ENCODE data around the gene NADSYN1. TPM values are rescaled to one million over a fixed set of nuclear protein-coding genes. Genes with fewer than 3 reads are reported as not detected.
"Not testable (repeated sequence)": the region's sequence is repeated elsewhere in the genome, so short reads cannot be mapped to it uniquely, and the experiment has no call there.

Gene NADSYN1
- total and polyA plus RNA-seq, 5 donors from 2014 or later = 35.1 to 151 (median 42.4) TPM

DNA sequence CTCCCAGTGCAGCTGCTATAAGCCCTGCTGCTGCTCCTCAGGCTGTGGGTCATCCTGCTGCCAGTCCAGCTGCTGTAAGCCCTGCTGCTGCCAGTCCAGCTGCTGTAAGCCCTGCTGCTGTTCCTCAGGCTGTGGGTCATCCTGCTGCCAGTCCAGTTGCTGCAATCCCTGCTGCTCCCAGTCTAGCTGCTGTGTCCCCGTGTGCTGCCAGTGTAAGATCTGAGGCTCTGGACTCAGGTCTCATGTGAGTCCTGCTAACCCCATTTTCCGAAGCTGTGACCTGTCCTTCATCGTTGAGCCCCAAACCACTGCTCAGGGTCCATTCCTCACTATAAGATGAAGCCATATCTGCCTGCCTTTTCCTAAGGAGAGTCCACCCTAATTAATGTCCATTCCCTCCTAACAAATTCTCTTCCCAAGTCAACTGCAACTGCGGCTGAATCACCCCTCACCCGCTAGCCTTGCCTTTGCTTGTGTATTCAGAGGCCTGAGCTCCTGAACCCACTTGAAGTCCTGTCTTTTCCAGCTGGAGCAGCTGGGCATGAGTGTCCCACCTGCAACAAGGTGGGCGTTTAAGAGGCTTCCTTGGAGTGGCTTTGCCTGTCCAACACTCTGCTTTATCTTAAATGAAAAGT, 74.7 kb downstream of the NADSYN1 start:
- H3K27me3 ChIP-seq (ENCODE audit: control insufficient read depth, insufficient read depth, low read length) = no peaks in the 10 kb centered on the region
- Mint-ChIP-seq H3K36me3 (no peaks in the 10 kb centered on the region), H3K4me1 (no peaks in the 10 kb centered on the region), H3K27me3 (peaks cover 4% of the 10 kb centered on the region), H3K27ac (peak overlapping the region in 1 of 3 donors; percentile 41), H3K9me3 (peaks cover 0 to 2% (median 0%) of the 10 kb centered on the region in 7 donors), H3K4me3 (no peak overlapping the region)
- no peak for DNase-seq
- no peaks in the 10 kb centered on the region for H3K9me3 ChIP-seq (ENCODE audit: control insufficient read depth in 2 of 2, low read length in 2 of 2)
- no peak overlapping the region for H3K4me3 ChIP-seq (ENCODE audit: low read depth, low read length)
- no peak overlapping the region for H3K27ac ChIP-seq (ENCODE audit: insufficient read depth, low read length, poor library complexity, severe bottlenecking)
- no peaks in the 10 kb centered on the region for H3K36me3 ChIP-seq (ENCODE audit: control insufficient read depth, insufficient read depth, low read length)
- H3K4me1 ChIP-seq (ENCODE audit: control insufficient read depth, insufficient read depth, low read length, poor library complexity, severe bottlenecking) = no peaks in the 10 kb centered on the region
- no peak for ATAC-seq (ENCODE audit: low read depth in 2 of 2)

- no peak overlapping the region for H3K4me3 Mint-ChIP-seq
These were observed 77.6 kb downstream of the NADSYN1 start for GRCh38 chr11:71530602-71531001.

DNA sequence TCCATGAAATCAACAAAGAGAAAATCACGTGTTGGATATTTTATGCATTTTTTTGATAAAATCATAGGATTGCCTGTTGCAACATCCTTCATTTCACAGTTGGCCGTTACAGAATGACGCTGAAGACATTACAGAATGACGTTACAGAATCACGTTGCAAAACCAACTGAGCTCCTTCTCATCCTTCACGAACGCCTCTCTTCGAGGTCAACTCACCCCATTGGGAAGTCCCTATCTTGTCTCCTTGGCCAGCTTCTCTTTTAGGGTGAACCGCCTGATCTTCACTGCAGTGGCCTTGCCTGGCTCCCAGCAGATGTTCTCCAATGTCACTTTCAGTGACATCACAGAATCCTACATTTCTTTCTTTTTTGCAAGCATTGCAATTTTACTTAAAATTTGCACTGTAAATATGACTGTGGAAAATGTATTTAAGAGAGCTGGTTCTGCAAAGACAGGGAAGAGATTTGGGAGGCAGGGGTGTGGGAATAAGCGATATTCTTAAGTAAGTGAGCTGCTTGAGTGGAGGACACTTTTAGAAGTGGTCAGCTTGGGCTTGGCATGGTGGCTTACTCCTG, 79.1 kb downstream of the NADSYN1 start:
- H3K36me3 ChIP-seq (ENCODE audit: control insufficient read depth, insufficient read depth, low read length) = no peaks in the 10 kb centered on the region
- H3K4me3 ChIP-seq (ENCODE audit: low read depth, low read length) = no peak overlapping the region
- H3K9me3 ChIP-seq (ENCODE audit: control insufficient read depth in 2 of 2, low read length in 2 of 2) = no peaks in the 10 kb centered on the region
- DNase-seq (no peak), ATAC-seq (ENCODE audit: low read depth in 2 of 2) (no peak)
- no peak overlapping the region for H3K27ac ChIP-seq (ENCODE audit: insufficient read depth, low read length, poor library complexity, severe bottlenecking)
- H3K27me3 Mint-ChIP-seq = peaks cover 4% of the 10 kb centered on the region
- no peaks in the 10 kb centered on the region for H3K36me3 Mint-ChIP-seq
- no peaks in the 10 kb centered on the region for H3K4me1 ChIP-seq (ENCODE audit: control insufficient read depth, insufficient read depth, low read length, poor library complexity, severe bottlenecking)
- H3K27ac Mint-ChIP-seq = no peak overlapping the region
- no peaks in the 10 kb centered on the region for H3K27me3 ChIP-seq (ENCODE audit: control insufficient read depth, insufficient read depth, low read length)
- H3K4me3 Mint-ChIP-seq = no peak overlapping the region
- no peaks in the 10 kb centered on the region for H3K9me3 Mint-ChIP-seq
- H3K4me1 Mint-ChIP-seq = no peaks in the 10 kb centered on the region

More at GRCh38 chr11:71530602-71531001, 77.6 kb downstream of the NADSYN1 start:
- no peaks in the 10 kb centered on the region for H3K4me1 ChIP-seq (ENCODE audit: control insufficient read depth, insufficient read depth, low read length, poor library complexity, severe bottlenecking)
- ATAC-seq (ENCODE audit: low read depth in 2 of 2) (no peak), DNase-seq (no peak)
- peaks cover 4% of the 10 kb centered on the region for H3K27me3 Mint-ChIP-seq
- H3K4me3 ChIP-seq (ENCODE audit: low read depth, low read length) = no peak overlapping the region
- no peaks in the 10 kb centered on the region for H3K27me3 ChIP-seq (ENCODE audit: control insufficient read depth, insufficient read depth, low read length)
- no peaks in the 10 kb centered on the region for H3K9me3 Mint-ChIP-seq
- H3K27ac Mint-ChIP-seq = no peak overlapping the region
- no peaks in the 10 kb centered on the region for H3K4me1 Mint-ChIP-seq
- H3K9me3 ChIP-seq (ENCODE audit: control insufficient read depth in 2 of 2, low read length in 2 of 2) = no peaks in the 10 kb centered on the region
- H3K27ac ChIP-seq (ENCODE audit: insufficient read depth, low read length, poor library complexity, severe bottlenecking) = no peak overlapping the region
- H3K36me3 ChIP-seq (ENCODE audit: control insufficient read depth, insufficient read depth, low read length) = no peaks in the 10 kb centered on the region
- H3K36me3 Mint-ChIP-seq = no peaks in the 10 kb centered on the region

GRCh38 chr11:71534711-71535608, 82.0 kb downstream of the NADSYN1 start:
- ATAC-seq (ENCODE audit: low read depth in 2 of 2); H3K27ac Mint-ChIP-seq; H3K27ac ChIP-seq (ENCODE audit: insufficient read depth, low read length, poor library complexity, severe bottlenecking); H3K36me3 ChIP-seq (ENCODE audit: control insufficient read depth, insufficient read depth, low read length); H3K9me3 ChIP-seq (ENCODE audit: control insufficient read depth in 2 of 2, low read length in 2 of 2); H3K4me1 ChIP-seq (ENCODE audit: control insufficient read depth, insufficient read depth, low read length, poor library complexity, severe bottlenecking); H3K4me3 Mint-ChIP-seq; H3K4me1 Mint-ChIP-seq; H3K27me3 ChIP-seq (ENCODE audit: control insufficient read depth, insufficient read depth, low read length); H3K9me3 Mint-ChIP-seq; H3K36me3 Mint-ChIP-seq; H3K4me3 ChIP-seq (ENCODE audit: low read depth, low read length); DNase-seq; H3K27me3 Mint-ChIP-seq: not testable (repeated sequence)

GRCh38 chr11:71535825-71536224, 82.8 kb downstream of the NADSYN1 start:
- no peaks in the 10 kb centered on the region for H3K4me1 ChIP-seq (ENCODE audit: control insufficient read depth, insufficient read depth, low read length, poor library complexity, severe bottlenecking)
- peaks cover 0 to 2% of the 10 kb centered on the region in 2 experiments for H3K9me3 ChIP-seq (ENCODE audit: control insufficient read depth in 2 of 2, low read length in 2 of 2)
- DNase-seq (no peak), ATAC-seq (ENCODE audit: low read depth in 2 of 2) (no peak)
- no peaks in the 10 kb centered on the region for H3K27me3 ChIP-seq (ENCODE audit: control insufficient read depth, insufficient read depth, low read length)
- Mint-ChIP-seq H3K27me3 (peaks cover 1% of the 10 kb centered on the region), H3K4me3 (no peak overlapping the region), H3K27ac (no peak overlapping the region), H3K36me3 (peaks cover 3% of the 10 kb centered on the region), H3K4me1 (no peaks in the 10 kb centered on the region), H3K9me3 (peaks cover 0 to 3% (median 0%) of the 10 kb centered on the region in 7 donors)
- H3K36me3 ChIP-seq (ENCODE audit: control insufficient read depth, insufficient read depth, low read length) = no peaks in the 10 kb centered on the region
- no peak overlapping the region for H3K27ac ChIP-seq (ENCODE audit: insufficient read depth, low read length, poor library complexity, severe bottlenecking)
- no peak overlapping the region for H3K4me3 ChIP-seq (ENCODE audit: low read depth, low read length)

- Histone ChIP-seq H3K27me3 (ENCODE audit: control insufficient read depth, insufficient read depth, low read length) (no peaks in the 10 kb centered on the region), H3K4me1 (ENCODE audit: control insufficient read depth, insufficient read depth, low read length, poor library complexity, severe bottlenecking) (no peaks in the 10 kb centered on the region), H3K36me3 (ENCODE audit: control insufficient read depth, insufficient read depth, low read length) (no peaks in the 10 kb centered on the region), H3K9me3 (ENCODE audit: control insufficient read depth in 2 of 2, low read length in 2 of 2) (peaks cover 0 to 7% of the 10 kb centered on the region in 2 experiments), H3K4me3 (ENCODE audit: low read depth, low read length) (no peak overlapping the region), H3K27ac (ENCODE audit: insufficient read depth, low read length, poor library complexity, severe bottlenecking) (no peak overlapping the region)
- peaks cover 0 to 6% (median 0%) of the 10 kb centered on the region in 7 donors for H3K9me3 Mint-ChIP-seq
- H3K27ac Mint-ChIP-seq = no peak overlapping the region
- no peak overlapping the region for H3K4me3 Mint-ChIP-seq
- ATAC-seq (ENCODE audit: low read depth in 2 of 2) (no peak), DNase-seq (no peak)
- H3K4me1 Mint-ChIP-seq = no peaks in the 10 kb centered on the region
- H3K27me3 Mint-ChIP-seq = peaks cover 6% of the 10 kb centered on the region
- peaks cover 3% of the 10 kb centered on the region for H3K36me3 Mint-ChIP-seq
These were observed 84.5 kb downstream of the NADSYN1 start for GRCh38 chr11:71537537-71537936.

- peak within 1 kb of the TSS in 1 of 3 donors; percentile 51 for H3K27ac Mint-ChIP-seq
- not testable (repeated sequence) for ATAC-seq (ENCODE audit: low read depth in 2 of 2); H3K9me3 ChIP-seq (ENCODE audit: control insufficient read depth in 2 of 2, low read length in 2 of 2); H3K9me3 Mint-ChIP-seq; H3K27me3 ChIP-seq (ENCODE audit: control insufficient read depth, insufficient read depth, low read length); H3K36me3 ChIP-seq (ENCODE audit: control insufficient read depth, insufficient read depth, low read length); H3K36me3 Mint-ChIP-seq; H3K27me3 Mint-ChIP-seq; H3K4me3 ChIP-seq (ENCODE audit: low read depth, low read length); H3K4me1 ChIP-seq (ENCODE audit: control insufficient read depth, insufficient read depth, low read length, poor library complexity, severe bottlenecking); H3K4me3 Mint-ChIP-seq; H3K27ac ChIP-seq (ENCODE audit: insufficient read depth, low read length, poor library complexity, severe bottlenecking); DNase-seq; H3K4me1 Mint-ChIP-seq
These were observed 85.1 kb downstream of the NADSYN1 start, which contains the start of gene KRTAP5-8 for GRCh38 chr11:71537977-71538665. Gene KRTAP5-8 (plus strand): TSS chr11:71538025. CDS start chr11:71538056, 31 bp downstream.
